IMR-90 (cell line): Measurements from ENCODE around the gene SLC39A11.

Experiments used
- FOS ChIP-seq: fragments of 150-350 bp; IDR thresholded peaks from 2 replicates; pipeline ENCODE4 v1.6.1; 2016; ENCODE audit warnings: low read depth, low read length
- TF ChIP-seq, protein P1 (sequence below): conservative IDR thresholded peaks from 2 replicates; pipeline ENCODE4 v1.5.1; 2012; ENCODE audit warnings: mild to moderate bottlenecking, low read depth, low read length, improper control_type of control experiment

DNA sequence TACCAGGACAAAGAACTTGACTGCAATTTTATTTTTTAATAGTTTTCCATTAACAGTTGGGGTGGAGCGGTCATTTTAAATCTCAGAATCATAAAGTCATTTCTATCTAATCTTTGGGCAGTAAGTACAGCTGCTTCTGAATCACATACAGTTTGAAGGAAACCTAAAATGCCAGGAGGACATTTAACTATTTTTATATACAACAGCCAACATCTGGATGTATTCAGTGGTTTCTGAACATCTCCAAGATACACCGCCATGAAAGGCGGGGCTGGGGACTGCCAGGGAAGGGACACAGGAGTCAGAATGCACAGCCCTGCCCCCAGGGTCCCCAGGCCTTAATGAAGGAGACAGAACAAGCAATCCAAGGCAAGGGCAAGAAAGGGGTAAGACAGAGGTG, 392.3 kb downstream of the SLC39A11 start:
- TF ChIP-seq, protein P1, sequence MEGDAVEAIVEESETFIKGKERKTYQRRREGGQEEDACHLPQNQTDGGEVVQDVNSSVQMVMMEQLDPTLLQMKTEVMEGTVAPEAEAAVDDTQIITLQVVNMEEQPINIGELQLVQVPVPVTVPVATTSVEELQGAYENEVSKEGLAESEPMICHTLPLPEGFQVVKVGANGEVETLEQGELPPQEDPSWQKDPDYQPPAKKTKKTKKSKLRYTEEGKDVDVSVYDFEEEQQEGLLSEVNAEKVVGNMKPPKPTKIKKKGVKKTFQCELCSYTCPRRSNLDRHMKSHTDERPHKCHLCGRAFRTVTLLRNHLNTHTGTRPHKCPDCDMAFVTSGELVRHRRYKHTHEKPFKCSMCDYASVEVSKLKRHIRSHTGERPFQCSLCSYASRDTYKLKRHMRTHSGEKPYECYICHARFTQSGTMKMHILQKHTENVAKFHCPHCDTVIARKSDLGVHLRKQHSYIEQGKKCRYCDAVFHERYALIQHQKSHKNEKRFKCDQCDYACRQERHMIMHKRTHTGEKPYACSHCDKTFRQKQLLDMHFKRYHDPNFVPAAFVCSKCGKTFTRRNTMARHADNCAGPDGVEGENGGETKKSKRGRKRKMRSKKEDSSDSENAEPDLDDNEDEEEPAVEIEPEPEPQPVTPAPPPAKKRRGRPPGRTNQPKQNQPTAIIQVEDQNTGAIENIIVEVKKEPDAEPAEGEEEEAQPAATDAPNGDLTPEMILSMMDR = no peak
- no peak for TF ChIP-seq FOS
